ENCODE data around the gene GCN1.

The GCN1 gene

DNA sequence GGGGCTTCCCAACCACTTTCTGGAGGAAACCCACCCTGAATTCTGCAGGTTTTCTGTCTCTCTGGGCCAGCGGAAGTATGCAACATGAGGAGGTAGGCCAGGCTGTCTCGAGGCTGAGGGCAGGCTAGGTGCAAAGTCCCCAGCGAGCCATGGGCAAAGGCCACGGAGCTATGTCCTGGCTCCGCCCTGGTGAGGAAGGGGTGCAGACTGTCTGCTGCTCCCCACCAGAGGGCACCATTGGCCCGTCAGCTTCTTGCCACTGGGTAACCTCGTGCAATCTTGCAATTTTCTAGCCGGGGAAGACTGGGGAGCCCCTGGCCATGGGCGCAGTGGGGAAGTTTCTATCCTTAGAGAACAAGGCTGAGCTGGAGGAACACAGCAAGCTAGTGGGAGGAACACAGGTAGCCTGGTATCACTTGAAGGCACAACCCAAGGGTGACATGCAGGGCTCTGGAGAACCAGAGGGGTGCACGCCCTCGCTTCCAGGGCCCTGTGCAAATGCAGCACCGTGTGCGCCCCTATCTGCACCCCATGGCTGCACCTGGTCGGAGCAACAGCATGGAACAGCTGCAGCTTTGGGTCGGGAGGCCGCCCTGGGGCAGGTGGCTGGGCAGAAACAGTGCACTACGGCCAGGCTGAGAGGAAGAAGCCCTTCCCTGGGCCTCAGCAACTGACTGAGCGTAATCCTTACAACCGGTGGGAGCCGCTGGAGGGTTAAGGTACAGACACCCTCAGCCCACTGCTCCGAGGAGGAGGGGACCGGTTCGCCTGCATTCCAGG is 34.0 kb upstream of the GCN1 start (continued):
- TF ChIP-seq, protein P1, sequence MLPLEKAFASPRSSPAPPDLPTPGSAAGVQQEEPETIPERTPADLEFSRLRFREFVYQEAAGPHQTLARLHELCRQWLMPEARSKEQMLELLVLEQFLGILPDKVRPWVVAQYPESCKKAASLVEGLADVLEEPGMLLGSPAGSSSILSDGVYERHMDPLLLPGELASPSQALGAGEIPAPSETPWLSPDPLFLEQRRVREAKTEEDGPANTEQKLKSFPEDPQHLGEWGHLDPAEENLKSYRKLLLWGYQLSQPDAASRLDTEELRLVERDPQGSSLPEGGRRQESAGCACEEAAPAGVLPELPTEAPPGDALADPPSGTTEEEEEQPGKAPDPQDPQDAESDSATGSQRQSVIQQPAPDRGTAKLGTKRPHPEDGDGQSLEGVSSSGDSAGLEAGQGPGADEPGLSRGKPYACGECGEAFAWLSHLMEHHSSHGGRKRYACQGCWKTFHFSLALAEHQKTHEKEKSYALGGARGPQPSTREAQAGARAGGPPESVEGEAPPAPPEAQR (tag by site-specific recombination; IDR thresholded peaks at IDR 0.05) = no peak
- TF ChIP-seq KLF1 (tag by site-specific recombination; IDR thresholded peaks at IDR 0.05) = no peak
- TF ChIP-seq, protein P2, sequence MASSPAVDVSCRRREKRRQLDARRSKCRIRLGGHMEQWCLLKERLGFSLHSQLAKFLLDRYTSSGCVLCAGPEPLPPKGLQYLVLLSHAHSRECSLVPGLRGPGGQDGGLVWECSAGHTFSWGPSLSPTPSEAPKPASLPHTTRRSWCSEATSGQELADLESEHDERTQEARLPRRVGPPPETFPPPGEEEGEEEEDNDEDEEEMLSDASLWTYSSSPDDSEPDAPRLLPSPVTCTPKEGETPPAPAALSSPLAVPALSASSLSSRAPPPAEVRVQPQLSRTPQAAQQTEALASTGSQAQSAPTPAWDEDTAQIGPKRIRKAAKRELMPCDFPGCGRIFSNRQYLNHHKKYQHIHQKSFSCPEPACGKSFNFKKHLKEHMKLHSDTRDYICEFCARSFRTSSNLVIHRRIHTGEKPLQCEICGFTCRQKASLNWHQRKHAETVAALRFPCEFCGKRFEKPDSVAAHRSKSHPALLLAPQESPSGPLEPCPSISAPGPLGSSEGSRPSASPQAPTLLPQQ (tag by site-specific recombination; IDR thresholded peaks at IDR 0.05) = peak; percentile 38; the same call in 1 of the 2 replicates
- TF ChIP-seq, protein P3, sequence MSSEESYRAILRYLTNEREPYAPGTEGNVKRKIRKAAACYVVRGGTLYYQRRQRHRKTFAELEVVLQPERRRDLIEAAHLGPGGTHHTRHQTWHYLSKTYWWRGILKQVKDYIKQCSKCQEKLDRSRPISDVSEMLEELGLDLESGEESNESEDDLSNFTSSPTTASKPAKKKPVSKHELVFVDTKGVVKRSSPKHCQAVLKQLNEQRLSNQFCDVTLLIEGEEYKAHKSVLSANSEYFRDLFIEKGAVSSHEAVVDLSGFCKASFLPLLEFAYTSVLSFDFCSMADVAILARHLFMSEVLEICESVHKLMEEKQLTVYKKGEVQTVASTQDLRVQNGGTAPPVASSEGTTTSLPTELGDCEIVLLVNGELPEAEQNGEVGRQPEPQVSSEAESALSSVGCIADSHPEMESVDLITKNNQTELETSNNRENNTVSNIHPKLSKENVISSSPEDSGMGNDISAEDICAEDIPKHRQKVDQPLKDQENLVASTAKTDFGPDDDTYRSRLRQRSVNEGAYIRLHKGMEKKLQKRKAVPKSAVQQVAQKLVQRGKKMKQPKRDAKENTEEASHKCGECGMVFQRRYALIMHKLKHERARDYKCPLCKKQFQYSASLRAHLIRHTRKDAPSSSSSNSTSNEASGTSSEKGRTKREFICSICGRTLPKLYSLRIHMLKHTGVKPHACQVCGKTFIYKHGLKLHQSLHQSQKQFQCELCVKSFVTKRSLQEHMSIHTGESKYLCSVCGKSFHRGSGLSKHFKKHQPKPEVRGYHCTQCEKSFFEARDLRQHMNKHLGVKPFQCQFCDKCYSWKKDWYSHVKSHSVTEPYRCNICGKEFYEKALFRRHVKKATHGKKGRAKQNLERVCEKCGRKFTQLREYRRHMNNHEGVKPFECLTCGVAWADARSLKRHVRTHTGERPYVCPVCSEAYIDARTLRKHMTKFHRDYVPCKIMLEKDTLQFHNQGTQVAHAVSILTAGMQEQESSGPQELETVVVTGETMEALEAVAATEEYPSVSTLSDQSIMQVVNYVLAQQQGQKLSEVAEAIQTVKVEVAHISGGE (tag by site-specific recombination; conservative IDR thresholded peaks at IDR 0.05; ENCODE audit: low read depth) = no peak
- TF ChIP-seq SP7 (tag by site-specific recombination; IDR thresholded peaks at IDR 0.05) = peak; percentile 43; the same call in 1 of the 2 replicates
- no peak for TF ChIP-seq ZNF529 (tag by site-specific recombination; IDR thresholded peaks at IDR 0.05; ENCODE audit: insufficient replicate concordance)
- TF ChIP-seq, protein P4, sequence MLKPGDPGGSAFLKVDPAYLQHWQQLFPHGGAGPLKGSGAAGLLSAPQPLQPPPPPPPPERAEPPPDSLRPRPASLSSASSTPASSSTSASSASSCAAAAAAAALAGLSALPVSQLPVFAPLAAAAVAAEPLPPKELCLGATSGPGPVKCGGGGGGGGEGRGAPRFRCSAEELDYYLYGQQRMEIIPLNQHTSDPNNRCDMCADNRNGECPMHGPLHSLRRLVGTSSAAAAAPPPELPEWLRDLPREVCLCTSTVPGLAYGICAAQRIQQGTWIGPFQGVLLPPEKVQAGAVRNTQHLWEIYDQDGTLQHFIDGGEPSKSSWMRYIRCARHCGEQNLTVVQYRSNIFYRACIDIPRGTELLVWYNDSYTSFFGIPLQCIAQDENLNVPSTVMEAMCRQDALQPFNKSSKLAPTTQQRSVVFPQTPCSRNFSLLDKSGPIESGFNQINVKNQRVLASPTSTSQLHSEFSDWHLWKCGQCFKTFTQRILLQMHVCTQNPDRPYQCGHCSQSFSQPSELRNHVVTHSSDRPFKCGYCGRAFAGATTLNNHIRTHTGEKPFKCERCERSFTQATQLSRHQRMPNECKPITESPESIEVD (tag by site-specific recombination; IDR thresholded peaks at IDR 0.05) = no peak
- no peak for TF ChIP-seq ZNF555 (tag by site-specific recombination; conservative IDR thresholded peaks at IDR 0.05)
- TF ChIP-seq ZNF777 (tag by site-specific recombination; IDR thresholded peaks at IDR 0.05; ENCODE audit: borderline replicate concordance) = no peak
- TF ChIP-seq ZNF629 (tag by site-specific recombination; IDR thresholded peaks at IDR 0.05) = 0 out of 2 replicates have a peak, but pooled peaks have one; percentile 13
- no peak for TF ChIP-seq ZBTB1 (tag by site-specific recombination; IDR thresholded peaks at IDR 0.05)
- no peak for TF ChIP-seq ZNF621 (tag by site-specific recombination; IDR thresholded peaks at IDR 0.05)
- no peak for TF ChIP-seq GLI4 (tag by site-specific recombination; IDR thresholded peaks at IDR 0.05)
- no peak for TF ChIP-seq ZBTB7A (tag by site-specific recombination; IDR thresholded peaks at IDR 0.05; ENCODE audit: low read depth)
- TF ChIP-seq KLF8 (tag by site-specific recombination; IDR thresholded peaks at IDR 0.05) = peak; percentile 52
- no peak; the same call in 1 of the 2 replicates for TF ChIP-seq ZEB2 (tag by site-specific recombination; IDR thresholded peaks at IDR 0.05)
- TF ChIP-seq ZNF658 (tag by site-specific recombination; IDR thresholded peaks at IDR 0.05) = no peak
- TF ChIP-seq ZNF830 (tag by site-specific recombination; IDR thresholded peaks at IDR 0.05; ENCODE audit: low read depth) = no peak
- no peak for TF ChIP-seq ZNF514 (tag by site-specific recombination; IDR thresholded peaks at IDR 0.05)
- no peak for TF ChIP-seq ZNF426 (tag by site-specific recombination; IDR thresholded peaks at IDR 0.05)
- 0 out of 2 replicates have a peak, but pooled peaks have one; percentile 5 for TF ChIP-seq IKZF3 (tag by site-specific recombination; IDR thresholded peaks at IDR 0.05)
- no peak for TF ChIP-seq ZNF292 (tag by site-specific recombination; IDR thresholded peaks at IDR 0.05; ENCODE audit: borderline replicate concordance, low read depth)
- no peak for TF ChIP-seq ZNF623 (tag by site-specific recombination; IDR thresholded peaks at IDR 0.05)
- no peak for TF ChIP-seq ZNF202 (tag by site-specific recombination; IDR thresholded peaks at IDR 0.05; ENCODE audit: borderline replicate concordance)
- TF ChIP-seq, protein P5, sequence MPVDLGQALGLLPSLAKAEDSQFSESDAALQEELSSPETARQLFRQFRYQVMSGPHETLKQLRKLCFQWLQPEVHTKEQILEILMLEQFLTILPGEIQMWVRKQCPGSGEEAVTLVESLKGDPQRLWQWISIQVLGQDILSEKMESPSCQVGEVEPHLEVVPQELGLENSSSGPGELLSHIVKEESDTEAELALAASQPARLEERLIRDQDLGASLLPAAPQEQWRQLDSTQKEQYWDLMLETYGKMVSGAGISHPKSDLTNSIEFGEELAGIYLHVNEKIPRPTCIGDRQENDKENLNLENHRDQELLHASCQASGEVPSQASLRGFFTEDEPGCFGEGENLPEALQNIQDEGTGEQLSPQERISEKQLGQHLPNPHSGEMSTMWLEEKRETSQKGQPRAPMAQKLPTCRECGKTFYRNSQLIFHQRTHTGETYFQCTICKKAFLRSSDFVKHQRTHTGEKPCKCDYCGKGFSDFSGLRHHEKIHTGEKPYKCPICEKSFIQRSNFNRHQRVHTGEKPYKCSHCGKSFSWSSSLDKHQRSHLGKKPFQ (tag by site-specific recombination; IDR thresholded peaks at IDR 0.05) = no peak
- TF ChIP-seq ZNF785 (tag by site-specific recombination; IDR thresholded peaks at IDR 0.05) = peak; percentile 78; the same call in 1 of the 2 replicates
- no peak for TF ChIP-seq ZNF112 (tag by site-specific recombination; IDR thresholded peaks at IDR 0.05)
- TF ChIP-seq FEZF1 (tag by site-specific recombination; IDR thresholded peaks at IDR 0.05) = no peak
- TF ChIP-seq ZNF248 (tag by site-specific recombination; IDR thresholded peaks at IDR 0.05) = no peak
- TF ChIP-seq ZNF664 (tag by site-specific recombination; IDR thresholded peaks at IDR 0.05) = no peak
